ENCODE data around the gene CCDC141. TPM values are rescaled to one million over a fixed set of nuclear protein-coding genes. Genes with fewer than 3 reads are reported as not detected.

Gene CCDC141
- total RNA-seq, 2 experiments from 2014 or later = 2.6 to 4.3 TPM

- intact Hi-C loops (cut with DNase I, micrococcal nuclease) = no loop called here
- DNase-seq (peak; percentile 26), ATAC-seq (peak; percentile 49)
- POLR2A ChIA-PET = interaction anchor here (0.7 kb wide), 1 partner anchor 767 kb away, joined by 3 read pairs; no protein-coding TSS in a partner anchor
- no peaks in the 10 kb centered on the region for H3K27me3 Mint-ChIP-seq
- H3K27ac Mint-ChIP-seq = peak overlapping the region; percentile 75
- peaks cover 1% of the 10 kb centered on the region for H3K36me3 Mint-ChIP-seq (ENCODE audit: low read depth)
- H3K4me1 Mint-ChIP-seq = peaks cover 6% of the 10 kb centered on the region
- no peaks in the 10 kb centered on the region for H3K9me3 Mint-ChIP-seq (ENCODE audit: low read depth)
- CTCF ChIA-PET = interaction anchor here (1.0 to 1.9 kb wide), 5 partner anchors 8 to 25 kb away, joined by 3 to 9 read pairs (median 6); no protein-coding TSS in a partner anchor
- peak overlapping the region; percentile 2 for H3K4me3 Mint-ChIP-seq
Observed at GRCh38 chr2:178819992-178820391, 229.9 kb downstream of the CCDC141 start.

- peaks cover 6% of the 10 kb centered on the region for H3K4me1 Mint-ChIP-seq
- no peaks in the 10 kb centered on the region for H3K27me3 Mint-ChIP-seq
Observed at GRCh38 chr2:178819147-178819875, 230.6 kb downstream of the CCDC141 start.

GRCh38 chr2:178811901-178812300 lies 238.0 kb downstream of the CCDC141 start:
- ChIA-PET CTCF (interaction anchor here (1.1 to 1.8 kb wide), 4 partner anchors 8 to 65 kb away, joined by 3 to 6 read pairs (median 4); no protein-coding TSS in a partner anchor), POLR2A (interaction anchor here (0.5 to 0.6 kb wide), 2 partner anchors 60 to 428 kb away, joined by 3 read pairs; no protein-coding TSS in a partner anchor)
- Mint-ChIP-seq H3K9me3 (ENCODE audit: low read depth) (no peaks in the 10 kb centered on the region), H3K4me3 (no peak overlapping the region), H3K4me1 (no peaks in the 10 kb centered on the region), H3K36me3 (ENCODE audit: low read depth) (peaks cover 1% of the 10 kb centered on the region), H3K27me3 (no peaks in the 10 kb centered on the region), H3K27ac (no peak overlapping the region)
- ATAC-seq (no peak), DNase-seq (no peak)
- intact Hi-C loops (cut with DNase I, micrococcal nuclease) = no loop called here

More at GRCh38 chr2:178819147-178819875, 230.6 kb downstream of the CCDC141 start:
- H3K9me3 Mint-ChIP-seq (ENCODE audit: low read depth) = no peaks in the 10 kb centered on the region
- peaks cover 1% of the 10 kb centered on the region for H3K36me3 Mint-ChIP-seq (ENCODE audit: low read depth)
- POLR2A ChIA-PET = no interaction called here
- H3K4me3 Mint-ChIP-seq = no peak overlapping the region
- DNase-seq (no peak), ATAC-seq (no peak)
- intact Hi-C loops (cut with DNase I, micrococcal nuclease) = no loop called here
- no peak overlapping the region for H3K27ac Mint-ChIP-seq
- CTCF ChIA-PET = interaction anchor here (1.0 to 1.9 kb wide), 6 partner anchors 8 to 58 kb away, joined by 3 to 9 read pairs (median 4); no protein-coding TSS in a partner anchor

- no peaks in the 10 kb centered on the region for H3K9me3 Mint-ChIP-seq (ENCODE audit: low read depth)
- no peak for ATAC-seq
Observed at GRCh38 chr2:178811045-178811444, 238.9 kb downstream of the CCDC141 start.

GRCh38 chr2:178810422-178810821 lies 239.5 kb downstream of the CCDC141 start:
- ATAC-seq = no peak
- POLR2A ChIA-PET = no interaction called here
- intact Hi-C loops (cut with DNase I, micrococcal nuclease) = no loop called here
- CTCF ChIA-PET = no interaction called here
- Mint-ChIP-seq H3K9me3 (ENCODE audit: low read depth) (no peaks in the 10 kb centered on the region), H3K27ac (no peak overlapping the region), H3K36me3 (ENCODE audit: low read depth) (no peaks in the 10 kb centered on the region), H3K27me3 (no peaks in the 10 kb centered on the region), H3K4me3 (no peak overlapping the region), H3K4me1 (no peaks in the 10 kb centered on the region)
- no peak for DNase-seq

More at GRCh38 chr2:178811045-178811444, 238.9 kb downstream of the CCDC141 start:
- H3K27ac Mint-ChIP-seq = no peak overlapping the region
- ChIA-PET POLR2A (interaction anchor here (0.5 kb wide), 1 partner anchor 207 kb away, joined by 3 read pairs; no protein-coding TSS in a partner anchor), CTCF (interaction anchor here (1.1 to 1.8 kb wide), 3 partner anchors 9 to 66 kb away, joined by 3 to 6 read pairs (median 5); no protein-coding TSS in a partner anchor)
- peaks cover under 1% of the 10 kb centered on the region for H3K36me3 Mint-ChIP-seq (ENCODE audit: low read depth)
- no peak for DNase-seq
- intact Hi-C loops (cut with DNase I, micrococcal nuclease) = no loop called here
- H3K4me3 Mint-ChIP-seq = no peak overlapping the region
- no peaks in the 10 kb centered on the region for H3K4me1 Mint-ChIP-seq
- no peaks in the 10 kb centered on the region for H3K27me3 Mint-ChIP-seq

GRCh38 chr2:178807227-178808008 lies 242.5 kb downstream of the CCDC141 start, which contains the start of gene TTN:
TTN (minus strand) TSS chr2:178807423; CDS start chr2:178804642, 2,781 bp downstream.
- Mint-ChIP-seq H3K4me3 (no peak within 1 kb of the TSS), H3K36me3 (ENCODE audit: low read depth) (no peaks in the 10 kb centered on the region), H3K27me3 (no peaks in the 10 kb centered on the region), H3K27ac (no peak within 1 kb of the TSS), H3K9me3 (ENCODE audit: low read depth) (no peaks in the 10 kb centered on the region), H3K4me1 (no peaks in the 10 kb centered on the region)
- intact Hi-C loops (cut with DNase I, micrococcal nuclease) = no loop called here
- ChIA-PET POLR2A (no interaction called here), CTCF (interaction anchor here (1.2 to 1.5 kb wide), 3 partner anchors 9 to 138 kb away, joined by 3 to 5 read pairs (median 5); no protein-coding TSS in a partner anchor)
- ATAC-seq (no peak), DNase-seq (no peak)

- CTCF ChIA-PET = interaction anchor here (0.9 to 1.5 kb wide), 6 partner anchors 10 to 225 kb away, joined by 3 to 5 read pairs (median 3); no protein-coding TSS in a partner anchor
- Mint-ChIP-seq H3K4me1 (no peaks in the 10 kb centered on the region), H3K36me3 (ENCODE audit: low read depth) (no peaks in the 10 kb centered on the region), H3K27me3 (no peaks in the 10 kb centered on the region), H3K4me3 (no peak overlapping the region), H3K27ac (no peak overlapping the region), H3K9me3 (ENCODE audit: low read depth) (no peaks in the 10 kb centered on the region)
- POLR2A ChIA-PET = no interaction called here
- ATAC-seq = no peak
- intact Hi-C loops (cut with DNase I, micrococcal nuclease) = no loop called here
- no peak for DNase-seq
Observed at GRCh38 chr2:178806543-178806942, 243.4 kb downstream of the CCDC141 start.

GRCh38 chr2:178805457-178805856 lies 244.5 kb downstream of the CCDC141 start:
- H3K27ac Mint-ChIP-seq = no peak overlapping the region
- H3K4me3 Mint-ChIP-seq = no peak overlapping the region
- intact Hi-C loops (cut with DNase I, micrococcal nuclease) = no loop called here
- POLR2A ChIA-PET = no interaction called here
- CTCF ChIA-PET = interaction anchor here (0.7 to 1.7 kb wide), 4 partner anchors 9 to 294 kb away, joined by 3 to 9 read pairs (median 4); no protein-coding TSS in a partner anchor
- H3K4me1 Mint-ChIP-seq = no peaks in the 10 kb centered on the region
- no peaks in the 10 kb centered on the region for H3K9me3 Mint-ChIP-seq (ENCODE audit: low read depth)
- peaks cover under 1% of the 10 kb centered on the region for H3K36me3 Mint-ChIP-seq (ENCODE audit: low read depth)
- DNase-seq = no peak
- ATAC-seq = no peak
- H3K27me3 Mint-ChIP-seq = no peaks in the 10 kb centered on the region

GRCh38 chr2:178804791-178805190 lies 245.1 kb downstream of the CCDC141 start:
- H3K9me3 Mint-ChIP-seq (ENCODE audit: low read depth) = no peaks in the 10 kb centered on the region
- no peak overlapping the region for H3K4me3 Mint-ChIP-seq
- ATAC-seq (peak; percentile 47), DNase-seq (no peak)
- CTCF ChIA-PET = interaction anchor here (0.7 to 1.7 kb wide), 8 partner anchors 8 to 1704 kb away, joined by 3 to 9 read pairs (median 4); no protein-coding TSS in a partner anchor
- no peaks in the 10 kb centered on the region for H3K4me1 Mint-ChIP-seq
- H3K27me3 Mint-ChIP-seq = no peaks in the 10 kb centered on the region
- H3K27ac Mint-ChIP-seq = no peak overlapping the region
- intact Hi-C loops (cut with DNase I, micrococcal nuclease) = no loop called here
- POLR2A ChIA-PET = no interaction called here
- peaks cover 5% of the 10 kb centered on the region for H3K36me3 Mint-ChIP-seq (ENCODE audit: low read depth)

- Mint-ChIP-seq H3K27me3 (no peaks in the 10 kb centered on the region), H3K9me3 (ENCODE audit: low read depth) (peaks cover 2% of the 10 kb centered on the region), H3K27ac (no peak overlapping the region), H3K36me3 (ENCODE audit: low read depth) (peaks cover 6% of the 10 kb centered on the region), H3K4me1 (no peaks in the 10 kb centered on the region), H3K4me3 (no peak overlapping the region)
- ATAC-seq (no peak), DNase-seq (no peak)
- intact Hi-C loops (cut with DNase I, micrococcal nuclease) = no loop called here
- POLR2A ChIA-PET = no interaction called here
- CTCF ChIA-PET = interaction anchor here (0.6 to 1.6 kb wide), 4 partner anchors 16 to 353 kb away, joined by 3 to 4 read pairs (median 3); no protein-coding TSS in a partner anchor
Observed at GRCh38 chr2:178800510-178800909, 249.4 kb downstream of the CCDC141 start.

- Mint-ChIP-seq H3K9me3 (ENCODE audit: low read depth) (peaks cover 2% of the 10 kb centered on the region), H3K4me3 (no peak overlapping the region), H3K4me1 (no peaks in the 10 kb centered on the region), H3K27ac (no peak overlapping the region), H3K36me3 (ENCODE audit: low read depth) (peaks cover 7% of the 10 kb centered on the region), H3K27me3 (no peaks in the 10 kb centered on the region)
- intact Hi-C loops (cut with DNase I, micrococcal nuclease) = loop anchor here in 1 of 2 experiments (10.0 kb wide), 1 partner anchor 645 kb away; no protein-coding TSS in a partner anchor
- POLR2A ChIA-PET = no interaction called here
- CTCF ChIA-PET = interaction anchor here (0.7 to 1.6 kb wide), 3 partner anchors 21 to 112 kb away, joined by 3 read pairs; no protein-coding TSS in a partner anchor
- DNase-seq (no peak), ATAC-seq (no peak)
Observed at GRCh38 chr2:178799305-178799704, 250.6 kb downstream of the CCDC141 start.
